NT2/D1 (cell line): ENCODE results near the gene DMD.

Experiments
- SUZ12 ChIP-seq: IDR thresholded peaks from 2 replicates; pipeline ENCODE4 v1.6.1; 2011; ENCODE audit not compliant: insufficient read length, insufficient read depth; ENCODE audit errors: extremely low read depth
- ZNF274 ChIP-seq: IDR thresholded peaks from 2 replicates; pipeline ENCODE4 v1.6.1; 2011; ENCODE audit warnings: mild to moderate bottlenecking, low read depth, low read length

GRCh38 chrX:33129607-33130006 is 81.7 kb downstream of the DMD start:
- TF ChIP-seq SUZ12 (no peak), ZNF274 (no peak)
